RWPE1 (cell line): Measurements from ENCODE around the gene MYO16.
"Not testable (repeated sequence)": the region's sequence is repeated elsewhere in the genome, so short reads cannot be mapped to it uniquely, and the experiment has no call there.

ENCODE experiments used
- CTCF ChIA-PET: fragments of 350-600 bp; sonication (Branson Sonifier 250); formaldehyde crosslinking; extraction: SDS; loops from one replicate; lab custom pipeline; 2021; lab: Yijun Ruan, JAX
- POLR2A ChIA-PET: fragments of 400-600 bp; formaldehyde crosslinking; extraction: SDS; loops from one replicate; lab custom pipeline; 2020; ENCODE audit warnings: antibody characterized with exemption; ENCODE audit not compliant: low non-redundant PET; lab: Yijun Ruan, JAX
- DNase-seq: peaks from one replicate; pipeline ENCODE4 v3.0.0; 2012; ENCODE audit warnings: low spot score
- H3K27ac ChIP-seq: fragments of 450-650 bp; 2 replicates; pipeline ENCODE4 v1.5.1; 2017
- TF ChIP-seq, protein P1 (sequence below): fragments of 450-650 bp; conservative IDR thresholded peaks from 2 replicates; pipeline ENCODE4 v1.5.1; 2017; ENCODE audit warnings: low read depth, mild to moderate bottlenecking

Gene MYO16

DNA sequence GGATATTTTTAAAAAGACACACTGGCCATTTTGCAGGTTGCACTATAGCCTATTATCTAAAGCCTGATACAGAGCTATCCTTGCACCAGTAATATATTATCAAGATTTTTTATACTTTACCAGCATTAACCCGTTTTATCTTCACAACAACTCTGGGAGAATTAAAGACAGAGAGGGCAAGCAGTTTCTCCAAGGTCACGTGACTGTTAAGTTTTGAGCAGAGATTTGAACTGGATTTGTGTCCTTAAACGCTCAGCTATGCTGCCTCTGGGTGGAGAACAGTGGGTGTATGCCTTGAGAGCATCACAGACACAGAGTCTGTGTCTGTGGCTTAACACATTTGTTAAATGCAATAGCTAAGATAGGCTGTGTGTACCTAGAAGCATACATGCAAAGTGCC lies 147.2 kb downstream of the MYO16 start:
- no peak overlapping the region for H3K27ac ChIP-seq
- POLR2A ChIA-PET: no interaction called here
- CTCF ChIA-PET: no interaction called here
- TF ChIP-seq, protein P1, sequence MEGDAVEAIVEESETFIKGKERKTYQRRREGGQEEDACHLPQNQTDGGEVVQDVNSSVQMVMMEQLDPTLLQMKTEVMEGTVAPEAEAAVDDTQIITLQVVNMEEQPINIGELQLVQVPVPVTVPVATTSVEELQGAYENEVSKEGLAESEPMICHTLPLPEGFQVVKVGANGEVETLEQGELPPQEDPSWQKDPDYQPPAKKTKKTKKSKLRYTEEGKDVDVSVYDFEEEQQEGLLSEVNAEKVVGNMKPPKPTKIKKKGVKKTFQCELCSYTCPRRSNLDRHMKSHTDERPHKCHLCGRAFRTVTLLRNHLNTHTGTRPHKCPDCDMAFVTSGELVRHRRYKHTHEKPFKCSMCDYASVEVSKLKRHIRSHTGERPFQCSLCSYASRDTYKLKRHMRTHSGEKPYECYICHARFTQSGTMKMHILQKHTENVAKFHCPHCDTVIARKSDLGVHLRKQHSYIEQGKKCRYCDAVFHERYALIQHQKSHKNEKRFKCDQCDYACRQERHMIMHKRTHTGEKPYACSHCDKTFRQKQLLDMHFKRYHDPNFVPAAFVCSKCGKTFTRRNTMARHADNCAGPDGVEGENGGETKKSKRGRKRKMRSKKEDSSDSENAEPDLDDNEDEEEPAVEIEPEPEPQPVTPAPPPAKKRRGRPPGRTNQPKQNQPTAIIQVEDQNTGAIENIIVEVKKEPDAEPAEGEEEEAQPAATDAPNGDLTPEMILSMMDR: no peak
- no peak for DNase-seq

DNA sequence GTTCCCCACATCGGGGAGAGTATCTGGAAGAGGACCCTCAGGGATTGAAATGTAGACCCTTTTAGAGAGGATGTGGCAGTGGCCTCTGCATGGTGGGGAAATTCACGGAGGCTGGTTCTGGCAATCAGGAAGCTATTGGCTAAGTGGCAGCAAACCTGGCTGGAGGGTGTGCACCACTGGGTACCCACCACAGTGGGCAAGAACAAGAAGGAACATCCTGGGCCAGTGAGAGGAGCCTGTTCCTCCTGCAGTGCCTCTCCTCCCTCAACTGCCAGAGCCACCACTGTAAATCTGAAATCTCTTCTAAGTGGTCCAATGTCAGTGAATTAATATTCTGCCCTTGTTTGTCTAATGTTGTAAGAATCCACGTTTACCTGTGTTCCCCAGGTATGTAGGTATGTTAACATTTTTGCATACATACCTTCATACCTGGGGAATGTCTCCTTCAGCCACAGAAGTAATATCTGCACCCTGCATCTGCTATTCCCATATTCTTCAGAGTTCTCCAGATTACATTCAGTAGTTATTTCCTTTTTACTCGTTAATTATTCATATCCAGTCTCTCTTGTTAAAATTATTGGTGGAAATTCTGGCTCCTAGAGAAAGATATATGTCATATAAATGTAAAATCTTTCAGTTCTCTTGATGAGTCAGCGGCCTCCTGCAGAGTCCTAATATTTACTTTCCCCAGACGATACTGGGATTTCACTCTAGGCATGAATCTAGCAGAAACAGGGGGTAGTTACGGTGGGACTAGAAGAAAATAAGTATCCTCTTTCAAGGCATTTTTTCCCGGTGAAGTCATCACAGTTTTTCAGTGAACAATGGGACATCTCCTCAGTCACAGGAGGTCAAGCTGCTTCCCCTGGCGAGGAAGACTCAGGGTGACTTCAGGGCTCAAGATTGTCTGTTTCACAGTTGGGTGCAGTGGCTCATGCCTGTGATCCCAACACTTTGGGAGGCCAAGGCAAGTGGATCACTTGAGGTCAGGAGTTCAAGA lies 148.3 kb downstream of the MYO16 start:
- TF ChIP-seq, protein P1: no peak
- DNase-seq: no peak
- H3K27ac ChIP-seq: no peak overlapping the region
- CTCF ChIA-PET: no interaction called here
- POLR2A ChIA-PET: no interaction called here

DNA sequence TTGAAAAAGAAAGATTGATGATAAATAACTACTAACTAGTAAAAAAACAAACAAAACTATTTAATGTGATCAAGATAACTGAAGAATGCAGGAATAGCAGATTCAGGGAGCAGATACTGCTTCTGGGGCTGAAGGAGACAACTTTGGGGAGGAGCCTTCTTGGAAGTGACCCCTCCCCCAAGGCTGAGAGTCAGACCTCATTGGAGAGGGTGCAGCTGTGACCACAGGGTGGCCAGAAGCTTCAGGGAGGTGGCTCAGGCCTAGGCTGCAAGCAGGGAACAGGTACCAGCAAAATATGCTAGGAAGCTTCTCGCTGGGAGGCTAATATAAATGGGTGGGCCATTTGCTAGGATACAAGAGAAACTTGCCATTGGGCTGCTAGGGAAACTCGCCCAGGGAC lies 149.9 kb downstream of the MYO16 start:
- TF ChIP-seq, protein P1: no peak
- DNase-seq: no peak
- H3K27ac ChIP-seq: no peak overlapping the region
- ChIA-PET CTCF (no interaction called here), POLR2A (no interaction called here)

DNA sequence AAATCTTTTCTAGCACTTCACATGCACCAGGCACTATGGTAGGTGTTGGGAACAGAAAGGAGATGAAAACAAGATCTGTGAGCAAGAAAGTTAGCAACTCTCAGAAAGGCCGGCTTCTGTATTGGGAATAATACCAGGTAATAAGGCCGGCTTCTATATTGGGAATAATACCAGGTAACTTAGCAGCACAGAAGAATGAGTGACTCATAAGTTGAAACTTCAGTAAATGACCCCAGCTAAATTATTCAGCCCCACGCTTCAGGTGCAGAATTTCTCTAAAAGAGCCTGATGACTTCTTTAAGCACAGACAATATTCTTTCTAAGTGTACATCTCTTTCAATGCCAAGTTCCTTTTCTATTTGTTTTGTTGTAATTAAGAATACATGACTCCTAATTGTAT lies 151.3 kb downstream of the MYO16 start:
- ChIA-PET POLR2A (no interaction called here), CTCF (no interaction called here)
- no peak overlapping the region for H3K27ac ChIP-seq
- TF ChIP-seq, protein P1: no peak
- no peak for DNase-seq

DNA sequence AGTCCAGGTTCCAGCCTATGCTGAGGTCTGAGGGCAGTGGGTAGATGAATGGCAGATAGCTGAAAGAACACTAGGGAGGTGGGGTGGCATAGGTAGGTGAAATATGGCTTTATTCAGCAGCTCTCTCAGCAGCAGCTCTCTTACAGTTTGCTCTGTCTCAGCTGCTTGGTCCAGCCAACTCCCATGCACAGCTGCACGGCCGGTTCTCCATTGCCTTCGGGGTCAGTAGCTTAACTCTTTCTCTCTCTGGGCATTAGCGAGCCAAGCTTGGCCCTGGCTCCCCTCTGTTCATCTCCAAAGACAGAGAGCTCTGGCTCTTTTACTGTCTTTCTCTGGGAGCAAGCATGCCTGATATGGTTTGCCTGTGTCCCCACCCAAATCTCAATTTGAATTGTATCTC lies 151.9 kb downstream of the MYO16 start:
- TF ChIP-seq, protein P1: no peak
- ChIA-PET CTCF (no interaction called here), POLR2A (no interaction called here)
- DNase-seq: no peak
- no peak overlapping the region for H3K27ac ChIP-seq

DNA sequence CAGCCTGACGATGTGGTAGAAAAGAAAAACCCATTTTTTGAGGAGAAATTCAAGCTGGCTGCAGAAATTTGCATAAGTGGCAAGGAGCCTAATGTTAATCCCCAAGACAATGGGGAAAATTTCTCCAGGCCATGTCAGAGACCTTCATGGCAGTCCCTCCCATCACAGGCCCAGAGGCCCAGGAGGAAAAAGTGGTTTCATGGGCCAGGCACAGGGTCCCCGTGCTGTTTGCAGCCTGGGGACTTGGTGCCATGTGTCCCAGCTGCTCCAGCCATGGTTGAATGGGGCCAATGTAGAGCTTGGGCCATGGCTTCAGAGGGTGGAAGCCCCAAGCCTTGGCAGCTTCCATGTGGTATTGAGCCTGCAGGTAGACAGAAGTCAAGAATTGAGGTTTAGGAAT lies 153.1 kb downstream of the MYO16 start:
- H3K27ac ChIP-seq, POLR2A ChIA-PET, DNase-seq, CTCF ChIA-PET: not testable (repeated sequence)

DNA sequence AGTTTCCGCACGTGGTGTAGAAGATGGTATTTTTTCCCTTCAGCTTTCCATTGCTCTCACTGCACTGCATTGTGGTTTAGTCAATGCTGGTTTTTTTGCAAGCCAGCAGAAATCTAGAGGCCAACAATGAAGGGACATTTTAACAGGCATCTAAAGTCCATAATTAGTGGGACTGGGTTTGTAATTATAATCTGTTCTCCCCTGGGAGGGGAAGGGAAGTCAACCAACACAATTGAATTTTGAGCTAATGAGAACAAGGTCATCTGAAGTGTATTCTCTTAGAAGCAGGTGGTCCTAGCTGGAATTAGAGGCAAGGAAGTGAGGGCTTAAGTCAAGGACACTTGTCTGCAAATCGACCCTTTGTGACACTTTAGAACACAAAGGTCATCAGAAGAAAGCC lies 156.4 kb downstream of the MYO16 start:
- no peak for DNase-seq
- TF ChIP-seq, protein P1: no peak
- CTCF ChIA-PET: no interaction called here
- POLR2A ChIA-PET: no interaction called here
- H3K27ac ChIP-seq: no peak overlapping the region
